Testis (tissue), 3 donors: ENCODE measurements around the gene GPR132. TPM values are rescaled to one million over a fixed set of nuclear protein-coding genes. Genes with fewer than 3 reads are reported as not detected.

Experiments used
- DNase-seq: peaks from one replicate; pipeline ENCODE4 v3.0.0-alpha.2; 2019
- H3K27ac ChIP-seq, 2 donors: fragments of 200-600 bp; sonication (generic); one replicate each; pipeline ENCODE4 v1.5.1; 2019
- H3K27me3 ChIP-seq: fragments of 200-600 bp; sonication (generic); one replicate; pipeline ENCODE4 v1.5.1; 2019
- H3K36me3 ChIP-seq: fragments of 200-600 bp; sonication (generic); one replicate; pipeline ENCODE4 v1.5.1; 2017; ENCODE audit warnings: low read depth; ENCODE audit errors: missing control alignments
- H3K4me1 ChIP-seq: fragments of 200-600 bp; sonication (generic); one replicate; pipeline ENCODE4 v1.5.1; 2019
- H3K4me3 ChIP-seq, 2 donors: fragments of 200-600 bp; sonication (generic); one replicate each; pipeline ENCODE4 v1.5.1; 2017 to 2019
- H3K9me3 ChIP-seq: fragments of 200-600 bp; sonication (generic); one replicate; pipeline ENCODE4 v1.5.1; 2017
- CTCF ChIP-seq, 3 experiments: fragments of 450-650 bp in 2 of 3; fragments of 200-600 bp in 1 of 3; sonication (generic) in 1 of 3; IDR thresholded peaks; one replicate each; pipeline ENCODE4 v1.5.1; 2016 to 2019; ENCODE audit warnings: antibody characterized with exemption in 3 of 3, mild to moderate bottlenecking in 2 of 3, moderate library complexity in 1 of 3
- POLR2A ChIP-seq: fragments of 450-650 bp; IDR thresholded peaks from one replicate; pipeline ENCODE4 v1.6.1; 2017; ENCODE audit warnings: antibody characterized with exemption, mild to moderate bottlenecking, moderate library complexity
- WGBS, 2 donors: methylation state at CpG; one replicate each; pipeline ENCODE4 v1.1.5; 2018; 5-methylcytosine and 5-hydroxymethylcytosine counted together
- intact Hi-C: fragments of 100-400 bp; cut with DNase I; formaldehyde crosslinking; loops from one replicate; pipeline ENCODE4 v1.15.1; 2023; ENCODE audit warnings: low total_unique reads
- polyA plus RNA-seq: library from polyadenylated mRNA; stranded (reverse); fragments of 350-450 nt; fragmentation: Illumina TruSeq; extraction: RNeasy Lipid Tissue Mini Kit (QIAGEN cat#74804); gene quantifications from one replicate; pipeline ENCODE4 v1.2.3, GENCODE V29; 2014; ENCODE audit warnings: low read depth, low replicate concordance; ENCODE audit not compliant: insufficient read depth
- total RNA-seq, 2 donors: library from RNA; depleted of rRNA; stranded (reverse); fragments of >200 nt; gene quantifications; one replicate each; pipeline ENCODE4 v1.2.3, GENCODE V29; 2016

The GPR132 gene
- total and polyA plus RNA-seq, 3 donors from 2014 or later = 1.2 to 2.5 (median 2.0) TPM

- Histone ChIP-seq H3K9me3 (no peaks in the 10 kb centered on the region), H3K27ac (no peak overlapping the region), H3K36me3 (no peaks in the 10 kb centered on the region), H3K27me3 (no peaks in the 10 kb centered on the region), H3K4me3 (no peak overlapping the region), H3K4me1 (peaks cover 5% of the 10 kb centered on the region)
- no peak for DNase-seq
- TF ChIP-seq CTCF (IDR thresholded peaks at IDR 0.05) (no peak), POLR2A (no peak)
- intact Hi-C loops = no loop called here
- WGBS, 2 donors = 63 to 68% methylated on average over 5 to 7 of the region's 7 CpGs
These were observed 5.5 kb upstream of the GPR132 start for GRCh38 chr14:105070760-105071137.

GRCh38 chr14:105069871-105070759 lies 4.9 kb upstream of the GPR132 start:
- TF ChIP-seq CTCF (IDR thresholded peaks at IDR 0.05) (no peak), POLR2A (no peak)
- 68 to 70% methylated on average over 18 to 20 of the region's 20 CpGs for WGBS, 2 donors
- intact Hi-C loops = no loop called here
- Histone ChIP-seq H3K9me3 (no peaks in the 10 kb centered on the region), H3K27ac (no peak overlapping the region), H3K27me3 (no peaks in the 10 kb centered on the region), H3K36me3 (no peaks in the 10 kb centered on the region), H3K4me3 (no peak overlapping the region), H3K4me1 (no peaks in the 10 kb centered on the region)
- DNase-seq = no peak

GRCh38 chr14:105069522-105069870 lies 4.3 kb upstream of the GPR132 start:
- no peaks in the 10 kb centered on the region for H3K9me3 ChIP-seq
- TF ChIP-seq CTCF (IDR thresholded peaks at IDR 0.05) = no peak
- no peak for TF ChIP-seq POLR2A
- intact Hi-C loops = no loop called here
- DNase-seq = no peak
- no peak overlapping the region for H3K27ac ChIP-seq
- 87 to 88% methylated on average over 10 of the region's 10 CpGs for WGBS, 2 donors
- H3K4me1 ChIP-seq = no peaks in the 10 kb centered on the region
- H3K4me3 ChIP-seq = no peak overlapping the region
- no peaks in the 10 kb centered on the region for H3K36me3 ChIP-seq
- H3K27me3 ChIP-seq = no peaks in the 10 kb centered on the region

GRCh38 chr14:105068818-105069217 lies 3.6 kb upstream of the GPR132 start:
- H3K9me3 ChIP-seq = no peaks in the 10 kb centered on the region

More at GRCh38 chr14:105068818-105069217, 3.6 kb upstream of the GPR132 start:
- Histone ChIP-seq H3K4me3 (no peak overlapping the region), H3K27ac (no peak overlapping the region), H3K27me3 (no peaks in the 10 kb centered on the region), H3K36me3 (no peaks in the 10 kb centered on the region), H3K4me1 (no peaks in the 10 kb centered on the region)
- TF ChIP-seq POLR2A (no peak), CTCF (IDR thresholded peaks at IDR 0.05) (no peak)
- intact Hi-C loops = no loop called here
- DNase-seq = no peak
- WGBS, 2 donors = 78 to 81% methylated on average over 13 of the region's 13 CpGs
